ENCODE data around the gene DDX31.

DDX31 gene

GRCh38 chr9:132614324-132614723, 55.5 kb downstream of the DDX31 start:
- no peak for DNase-seq (ENCODE audit: low spot score in 2 of 2)
- Histone ChIP-seq H3K4me1 (no peaks in the 10 kb centered on the region), H3K4me3 (no peak overlapping the region), H3K27me3 (ENCODE audit: low read depth) (no peaks in the 10 kb centered on the region), H3K9me3 (no peaks in the 10 kb centered on the region), H3K36me3 (replicated peaks) (peaks cover 83% of the 10 kb centered on the region)
- in situ Hi-C loops (cut with MboI; ENCODE audit: low sequenced_read_pairs): no loop called here

- in situ Hi-C loops (cut with MboI; ENCODE audit: low sequenced_read_pairs): no loop called here
- H3K4me1 ChIP-seq: no peaks in the 10 kb centered on the region
- H3K4me3 ChIP-seq: no peak overlapping the region
- peak in 1 of 2 experiments; percentile 91 for DNase-seq (ENCODE audit: low spot score in 2 of 2)
- H3K9me3 ChIP-seq: no peaks in the 10 kb centered on the region
- H3K27me3 ChIP-seq (ENCODE audit: low read depth): no peaks in the 10 kb centered on the region
- H3K36me3 ChIP-seq (replicated peaks): peaks cover 63% of the 10 kb centered on the region
Measured at GRCh38 chr9:132610661-132611060, 59.1 kb downstream of the DDX31 start.

GRCh38 chr9:132609829-132610228, 60.0 kb downstream of the DDX31 start:
- in situ Hi-C loops (cut with MboI; ENCODE audit: low sequenced_read_pairs): no loop called here
- no peaks in the 10 kb centered on the region for H3K27me3 ChIP-seq (ENCODE audit: low read depth)
- H3K4me3 ChIP-seq: no peak overlapping the region
- no peaks in the 10 kb centered on the region for H3K9me3 ChIP-seq
- DNase-seq (ENCODE audit: low spot score in 2 of 2): no peak
- H3K4me1 ChIP-seq: no peaks in the 10 kb centered on the region
- peaks cover 58% of the 10 kb centered on the region for H3K36me3 ChIP-seq (replicated peaks)

GRCh38 chr9:132609184-132609583, 60.6 kb downstream of the DDX31 start:
- Histone ChIP-seq H3K27me3 (ENCODE audit: low read depth) (no peaks in the 10 kb centered on the region), H3K4me1 (no peaks in the 10 kb centered on the region), H3K9me3 (no peaks in the 10 kb centered on the region), H3K36me3 (replicated peaks) (peaks cover 55% of the 10 kb centered on the region), H3K4me3 (no peak overlapping the region)
- DNase-seq (ENCODE audit: low spot score in 2 of 2): no peak
- in situ Hi-C loops (cut with MboI; ENCODE audit: low sequenced_read_pairs): no loop called here

- H3K4me1 ChIP-seq: no peaks in the 10 kb centered on the region
- in situ Hi-C loops (cut with MboI; ENCODE audit: low sequenced_read_pairs): no loop called here
- DNase-seq (ENCODE audit: low spot score in 2 of 2): no peak
- H3K9me3 ChIP-seq: no peaks in the 10 kb centered on the region
- H3K36me3 ChIP-seq (replicated peaks): peaks cover 51% of the 10 kb centered on the region
- no peak overlapping the region for H3K4me3 ChIP-seq
- H3K27me3 ChIP-seq (ENCODE audit: low read depth): no peaks in the 10 kb centered on the region
Measured at GRCh38 chr9:132606066-132606465, 63.7 kb downstream of the DDX31 start.

GRCh38 chr9:132605387-132605786, 64.4 kb downstream of the DDX31 start:
- Histone ChIP-seq H3K4me3 (no peak overlapping the region), H3K9me3 (no peaks in the 10 kb centered on the region), H3K4me1 (no peaks in the 10 kb centered on the region), H3K36me3 (replicated peaks) (peaks cover 49% of the 10 kb centered on the region), H3K27me3 (ENCODE audit: low read depth) (no peaks in the 10 kb centered on the region)
- in situ Hi-C loops (cut with MboI; ENCODE audit: low sequenced_read_pairs): no loop called here
- no peak for DNase-seq (ENCODE audit: low spot score in 2 of 2)

GRCh38 chr9:132602207-132602606, 67.6 kb downstream of the DDX31 start:
- Histone ChIP-seq H3K9me3 (no peaks in the 10 kb centered on the region), H3K4me3 (no peak overlapping the region), H3K4me1 (no peaks in the 10 kb centered on the region), H3K36me3 (replicated peaks) (peaks cover 49% of the 10 kb centered on the region), H3K27me3 (ENCODE audit: low read depth) (no peaks in the 10 kb centered on the region)
- in situ Hi-C loops (cut with MboI; ENCODE audit: low sequenced_read_pairs): no loop called here
- no peak for DNase-seq (ENCODE audit: low spot score in 2 of 2)

GRCh38 chr9:132600326-132600984, 69.3 kb downstream of the DDX31 start:
- H3K9me3 ChIP-seq: no peaks in the 10 kb centered on the region
- H3K4me1 ChIP-seq: no peaks in the 10 kb centered on the region
- in situ Hi-C loops (cut with MboI; ENCODE audit: low sequenced_read_pairs): no loop called here
- H3K36me3 ChIP-seq (replicated peaks): peaks cover 49% of the 10 kb centered on the region
- H3K4me3 ChIP-seq: no peak overlapping the region
- DNase-seq (ENCODE audit: low spot score in 2 of 2): no peak
- H3K27me3 ChIP-seq (ENCODE audit: low read depth): no peaks in the 10 kb centered on the region

- in situ Hi-C loops (cut with MboI; ENCODE audit: low sequenced_read_pairs): no loop called here
- no peak for DNase-seq (ENCODE audit: low spot score in 2 of 2)
- Histone ChIP-seq H3K4me3 (no peak overlapping the region), H3K36me3 (replicated peaks) (peaks cover 42% of the 10 kb centered on the region), H3K4me1 (peaks cover 13% of the 10 kb centered on the region), H3K9me3 (no peaks in the 10 kb centered on the region), H3K27me3 (ENCODE audit: low read depth) (no peaks in the 10 kb centered on the region)
Measured at GRCh38 chr9:132597073-132597775, 72.6 kb downstream of the DDX31 start.

- Histone ChIP-seq H3K9me3 (no peaks in the 10 kb centered on the region), H3K36me3 (replicated peaks) (peaks cover 33% of the 10 kb centered on the region), H3K27me3 (ENCODE audit: low read depth) (no peaks in the 10 kb centered on the region), H3K4me1 (peaks cover 20% of the 10 kb centered on the region), H3K4me3 (no peak overlapping the region)
- in situ Hi-C loops (cut with MboI; ENCODE audit: low sequenced_read_pairs): no loop called here
- DNase-seq (ENCODE audit: low spot score in 2 of 2): no peak
Measured at GRCh38 chr9:132596200-132596599, 73.6 kb downstream of the DDX31 start.

GRCh38 chr9:132595319-132595718, 74.5 kb downstream of the DDX31 start:
- peaks cover 28% of the 10 kb centered on the region for H3K36me3 ChIP-seq (replicated peaks)
- DNase-seq (ENCODE audit: low spot score in 2 of 2): no peak
- no peaks in the 10 kb centered on the region for H3K27me3 ChIP-seq (ENCODE audit: low read depth)
- H3K4me3 ChIP-seq: no peak overlapping the region
- in situ Hi-C loops (cut with MboI; ENCODE audit: low sequenced_read_pairs): no loop called here
- H3K9me3 ChIP-seq: no peaks in the 10 kb centered on the region
- peaks cover 25% of the 10 kb centered on the region for H3K4me1 ChIP-seq

GRCh38 chr9:132594412-132594811, 75.4 kb downstream of the DDX31 start:
- peaks cover 4% of the 10 kb centered on the region; the same call in 1 of the 2 replicates for H3K27me3 ChIP-seq (ENCODE audit: low read depth)
- DNase-seq (ENCODE audit: low spot score in 2 of 2): no peak
- in situ Hi-C loops (cut with MboI; ENCODE audit: low sequenced_read_pairs): no loop called here
- peaks cover 25% of the 10 kb centered on the region for H3K4me1 ChIP-seq
- no peak overlapping the region for H3K4me3 ChIP-seq
- no peaks in the 10 kb centered on the region for H3K9me3 ChIP-seq
- peaks cover 24% of the 10 kb centered on the region for H3K36me3 ChIP-seq (replicated peaks)

- H3K4me1 ChIP-seq: peaks cover 25% of the 10 kb centered on the region
- in situ Hi-C loops (cut with MboI; ENCODE audit: low sequenced_read_pairs): no loop called here
- H3K4me3 ChIP-seq: no peak overlapping the region
- H3K9me3 ChIP-seq: no peaks in the 10 kb centered on the region
- DNase-seq (ENCODE audit: low spot score in 2 of 2): peak in 1 of 2 experiments; percentile 33
- H3K27me3 ChIP-seq (ENCODE audit: low read depth): peaks cover 23% of the 10 kb centered on the region
- H3K36me3 ChIP-seq (replicated peaks): peaks cover 20% of the 10 kb centered on the region
Measured at GRCh38 chr9:132592451-132592850, 77.3 kb downstream of the DDX31 start.

- Histone ChIP-seq H3K4me3 (peak overlapping the region; percentile 0; the same call in 1 of the 2 replicates), H3K4me1 (peaks cover 25% of the 10 kb centered on the region), H3K27me3 (ENCODE audit: low read depth) (peaks cover 29% of the 10 kb centered on the region), H3K36me3 (replicated peaks) (peaks cover 15% of the 10 kb centered on the region), H3K9me3 (no peaks in the 10 kb centered on the region)
- in situ Hi-C loops (cut with MboI; ENCODE audit: low sequenced_read_pairs): no loop called here
- DNase-seq (ENCODE audit: low spot score in 2 of 2): peak; percentile 52 to 54
Measured at GRCh38 chr9:132591751-132592314, 78.0 kb downstream of the DDX31 start.

Data from HAP-1 (cell line).